Colonic mucosa (tissue), 4 donors: ENCODE measurements around the gene OR6B3. TPM values are rescaled to one million over a fixed set of nuclear protein-coding genes. Genes with fewer than 3 reads are reported as not detected.

Experiments
- DNase-seq: peaks from one replicate; pipeline ENCODE4 v3.0.0-alpha.2; 2020
- H3K27ac ChIP-seq: fragments of 200-600 bp; one replicate; pipeline ENCODE4 v1.8.0; 2021
- H3K27me3 ChIP-seq: fragments of 200-600 bp; one replicate; pipeline ENCODE4 v1.8.0; 2021
- H3K36me3 ChIP-seq: fragments of 200-600 bp; one replicate; pipeline ENCODE4 v1.8.0; 2021
- H3K4me1 ChIP-seq: fragments of 200-600 bp; one replicate; pipeline ENCODE4 v1.8.0; 2021; ENCODE audit warnings: mild to moderate bottlenecking
- H3K4me3 ChIP-seq: fragments of 200-600 bp; one replicate; pipeline ENCODE4 v1.8.0; 2021
- H3K9ac ChIP-seq, 2 donors: one replicate each; pipeline ENCODE4 v1.7.0; 2013; ENCODE audit warnings: control low read depth in 2 of 2, low read depth in 2 of 2, low read length in 2 of 2
- H3K9me3 ChIP-seq: fragments of 200-600 bp; one replicate; pipeline ENCODE4 v1.8.0; 2021
- intact Hi-C: fragments of 100-400 bp; cut with DNase I; formaldehyde crosslinking; loops from one replicate; pipeline ENCODE4 v1.14.1; 2022
- total RNA-seq, 2 donors: library from RNA; stranded (reverse); fragmentation: NEBNext Ultra II Directional in 1 of 2; extraction: Animal tissue kit (Norgen Biotek cat#: 25700) in 1 of 2; gene quantifications; one replicate each; pipeline ENCODE4 v1.2.1, GENCODE V29; 2021
- TF ChIP-seq, protein P1 (sequence below): fragments of 200-600 bp; IDR thresholded peaks from one replicate; pipeline ENCODE4 v1.8.0; 2022; ENCODE audit warnings: antibody characterized with exemption, mild to moderate bottlenecking
- donor health status: healthy.
- donor health status: DM: no; HTN: no; CAD: no.
- donor health status: DM: no; HTN: no; CAD: no.

OR6B3 gene
- not detected for total RNA-seq

DNA sequence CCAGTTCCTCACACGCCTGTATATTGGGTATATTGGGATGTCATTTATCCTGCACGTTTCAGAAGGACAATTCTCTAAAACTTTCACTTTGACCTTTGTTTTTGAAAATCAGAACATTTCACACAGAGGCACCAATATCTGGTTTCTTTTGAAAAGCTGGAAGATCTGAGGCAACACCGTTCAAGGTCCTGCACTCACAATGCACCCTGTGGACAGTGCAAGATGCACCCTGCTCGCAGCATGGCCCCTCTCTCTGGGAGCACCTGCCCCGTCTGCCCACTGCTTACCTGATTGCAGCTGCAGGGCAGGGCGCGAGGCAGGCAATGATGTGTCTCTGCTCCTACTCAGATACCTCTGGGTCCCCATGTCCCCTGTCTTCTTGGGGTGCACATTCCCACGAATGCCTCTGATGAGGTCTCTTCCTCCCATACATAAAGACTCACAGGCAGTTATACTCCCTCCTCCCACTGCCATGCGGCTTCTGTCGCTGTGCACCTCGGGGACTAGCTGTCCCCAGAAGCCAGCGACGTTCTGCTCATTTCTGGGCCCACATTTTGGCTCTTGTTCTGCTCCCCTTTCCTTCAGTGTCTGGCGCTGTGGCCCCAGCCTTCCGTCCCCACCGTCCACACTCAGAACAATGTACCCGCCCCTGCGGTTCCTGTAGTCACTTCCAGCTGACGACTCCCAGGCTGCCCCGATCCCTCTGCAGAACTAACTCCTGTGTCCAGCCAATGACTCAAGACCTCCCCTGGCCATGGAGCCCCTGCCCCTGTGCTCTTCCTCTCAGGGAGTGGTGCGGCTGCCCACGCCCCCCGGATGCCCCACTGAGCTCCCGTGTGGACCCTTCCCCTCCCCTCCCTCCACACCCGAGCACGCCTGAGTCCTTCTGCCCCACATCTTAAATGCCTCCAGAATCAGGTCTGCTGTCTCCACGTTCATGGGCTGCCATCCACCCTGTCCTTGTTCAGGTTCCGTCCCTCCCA lies at the start of gene OR6B3:
Gene OR6B3, minus strand, starts transcription at position 349 of the 983 bp plus-strand sequence.
- intact Hi-C loops, result no loop called here
- no peak within 1 kb of the TSS for H3K4me3 ChIP-seq
- TF ChIP-seq, protein P1, sequence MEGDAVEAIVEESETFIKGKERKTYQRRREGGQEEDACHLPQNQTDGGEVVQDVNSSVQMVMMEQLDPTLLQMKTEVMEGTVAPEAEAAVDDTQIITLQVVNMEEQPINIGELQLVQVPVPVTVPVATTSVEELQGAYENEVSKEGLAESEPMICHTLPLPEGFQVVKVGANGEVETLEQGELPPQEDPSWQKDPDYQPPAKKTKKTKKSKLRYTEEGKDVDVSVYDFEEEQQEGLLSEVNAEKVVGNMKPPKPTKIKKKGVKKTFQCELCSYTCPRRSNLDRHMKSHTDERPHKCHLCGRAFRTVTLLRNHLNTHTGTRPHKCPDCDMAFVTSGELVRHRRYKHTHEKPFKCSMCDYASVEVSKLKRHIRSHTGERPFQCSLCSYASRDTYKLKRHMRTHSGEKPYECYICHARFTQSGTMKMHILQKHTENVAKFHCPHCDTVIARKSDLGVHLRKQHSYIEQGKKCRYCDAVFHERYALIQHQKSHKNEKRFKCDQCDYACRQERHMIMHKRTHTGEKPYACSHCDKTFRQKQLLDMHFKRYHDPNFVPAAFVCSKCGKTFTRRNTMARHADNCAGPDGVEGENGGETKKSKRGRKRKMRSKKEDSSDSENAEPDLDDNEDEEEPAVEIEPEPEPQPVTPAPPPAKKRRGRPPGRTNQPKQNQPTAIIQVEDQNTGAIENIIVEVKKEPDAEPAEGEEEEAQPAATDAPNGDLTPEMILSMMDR, result no peak
- no peak within 1 kb of the TSS for H3K9ac ChIP-seq
- no peaks in the 10 kb centered on the region for H3K36me3 ChIP-seq
- H3K27me3 ChIP-seq, result no peaks in the 10 kb centered on the region
- DNase-seq, result no peak
- H3K9me3 ChIP-seq, result no peaks in the 10 kb centered on the region
- H3K4me1 ChIP-seq, result no peaks in the 10 kb centered on the region
- H3K27ac ChIP-seq, result no peak within 1 kb of the TSS

DNA sequence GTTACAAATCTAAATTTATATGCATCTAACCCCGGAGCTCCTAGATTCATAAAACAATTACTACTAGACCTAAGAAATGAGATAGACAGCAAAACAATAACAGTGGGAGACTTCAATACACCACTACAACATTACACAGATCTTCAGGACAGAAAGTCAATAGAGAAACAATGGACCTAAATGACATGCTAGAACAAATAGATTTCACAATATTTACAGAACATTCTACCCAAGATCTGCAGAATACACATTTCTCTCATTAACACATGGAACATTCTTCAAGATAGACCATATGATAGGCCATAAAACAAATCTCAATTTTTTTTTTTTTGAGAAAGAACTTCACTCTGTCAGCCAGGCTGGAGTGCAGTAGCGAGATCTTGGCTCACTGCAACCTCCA lies 45.0 kb upstream of the OR6B3 start:
- H3K9ac ChIP-seq, result no peak overlapping the region
- no peak overlapping the region for H3K27ac ChIP-seq
- H3K9me3 ChIP-seq, result no peaks in the 10 kb centered on the region
- intact Hi-C loops, result no loop called here
- TF ChIP-seq, protein P1, result no peak
- no peak for DNase-seq
- H3K4me1 ChIP-seq, result no peaks in the 10 kb centered on the region
- H3K36me3 ChIP-seq, result no peaks in the 10 kb centered on the region
- H3K27me3 ChIP-seq, result peaks cover 24% of the 10 kb centered on the region
- H3K4me3 ChIP-seq, result no peak overlapping the region

DNA sequence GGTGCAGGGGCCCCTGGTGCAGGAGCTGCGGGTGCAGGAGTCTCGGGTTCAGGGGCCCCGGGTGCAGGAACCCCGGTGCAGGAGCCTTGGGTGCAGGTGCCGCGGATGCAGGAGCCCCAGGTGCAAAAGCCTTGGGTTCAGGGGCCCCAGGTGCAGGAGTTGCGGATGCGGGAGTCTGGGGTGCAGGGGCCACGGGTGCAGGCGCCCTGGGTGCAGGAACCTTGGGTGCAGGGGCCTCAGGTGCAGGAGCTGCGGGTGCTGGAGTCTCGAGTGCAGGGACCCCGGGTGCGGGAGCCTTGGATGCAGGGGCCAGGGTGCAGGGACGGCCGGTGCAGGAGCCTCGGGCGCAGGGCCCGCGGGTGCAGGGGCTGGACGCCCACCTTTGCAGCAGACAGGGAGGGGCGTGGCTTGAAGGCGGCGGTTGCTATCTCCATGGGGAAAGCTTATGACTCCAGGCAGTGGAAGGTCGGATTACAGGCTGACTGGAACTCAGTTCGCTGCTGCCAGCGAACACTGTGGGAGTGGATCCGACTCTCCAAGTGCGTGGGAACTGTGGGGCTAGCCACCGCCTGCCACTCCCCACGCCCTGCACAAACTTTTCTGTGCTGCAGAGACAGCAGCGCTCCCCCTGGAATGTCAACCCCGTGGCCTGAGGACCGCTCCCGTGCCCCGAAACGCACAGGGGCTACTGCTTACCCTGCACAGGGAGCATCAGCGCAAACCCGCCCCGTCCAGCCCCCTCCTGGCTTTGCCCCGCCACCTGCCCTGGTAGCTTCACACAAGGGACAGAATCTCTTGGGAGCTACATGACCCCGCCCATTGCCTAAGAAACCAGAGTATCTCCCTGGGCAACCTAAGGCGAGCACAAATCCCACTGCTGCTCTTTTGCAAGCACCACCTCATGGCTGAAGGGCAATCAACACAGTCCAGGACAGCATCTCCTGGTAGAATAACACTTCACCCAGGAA lies 42.5 kb upstream of the OR6B3 start:
- no peak for DNase-seq
- Histone ChIP-seq H3K4me3 (no peak overlapping the region), H3K9me3 (no peaks in the 10 kb centered on the region), H3K27ac (no peak overlapping the region), H3K36me3 (no peaks in the 10 kb centered on the region), H3K9ac (no peak overlapping the region), H3K27me3 (peaks cover 24% of the 10 kb centered on the region), H3K4me1 (no peaks in the 10 kb centered on the region)
- intact Hi-C loops, result no loop called here
- TF ChIP-seq, protein P1, result no peak

DNA sequence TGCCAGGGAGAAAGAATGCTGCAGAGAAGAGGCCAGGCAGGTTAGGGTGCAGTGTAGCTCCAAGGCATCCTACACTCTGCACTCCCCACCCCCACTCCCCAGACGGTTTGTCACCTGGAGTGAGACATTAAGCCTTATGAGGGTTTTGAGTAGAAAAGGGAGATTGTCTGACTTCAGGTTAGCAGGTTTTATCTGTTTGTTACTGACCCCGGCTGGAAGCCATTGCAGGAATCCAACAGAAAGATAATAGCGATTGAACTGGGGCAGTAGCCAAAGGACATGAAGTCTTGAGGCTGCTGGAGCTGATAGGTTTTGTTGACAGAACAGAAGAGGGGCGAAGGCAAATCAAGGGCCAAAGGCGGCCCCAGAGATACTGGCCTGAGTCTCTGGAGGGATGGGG lies 36.0 kb upstream of the OR6B3 start:
- no peaks in the 10 kb centered on the region for H3K4me1 ChIP-seq
- TF ChIP-seq, protein P1, result no peak
- peaks cover under 1% of the 10 kb centered on the region for H3K27me3 ChIP-seq
- no peak overlapping the region for H3K9ac ChIP-seq
- DNase-seq, result no peak
- no peaks in the 10 kb centered on the region for H3K36me3 ChIP-seq
- H3K4me3 ChIP-seq, result no peak overlapping the region
- no peak overlapping the region for H3K27ac ChIP-seq
- no peaks in the 10 kb centered on the region for H3K9me3 ChIP-seq
- intact Hi-C loops, result no loop called here

DNA sequence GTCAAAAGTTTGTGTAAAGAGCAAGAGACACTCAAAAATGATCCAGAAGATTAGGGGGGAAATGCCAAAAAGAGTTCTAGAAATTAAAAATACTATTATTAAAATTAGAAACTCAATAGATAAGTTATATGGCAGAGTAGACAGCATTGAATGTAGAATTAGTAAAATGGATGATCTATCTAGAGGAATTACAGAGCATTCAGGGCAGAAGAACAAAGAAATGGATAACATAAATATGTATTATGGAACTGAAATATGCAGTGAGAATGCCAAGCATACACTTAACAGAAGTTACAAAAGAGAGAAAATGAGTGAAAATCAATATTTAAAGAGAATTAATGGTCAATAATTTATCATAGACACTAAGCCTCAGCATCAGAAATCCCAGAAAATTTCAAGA lies 33.2 kb upstream of the OR6B3 start:
- no peak overlapping the region for H3K4me3 ChIP-seq
- intact Hi-C loops, result no loop called here
- DNase-seq, result no peak
- no peaks in the 10 kb centered on the region for H3K9me3 ChIP-seq
- no peak overlapping the region for H3K9ac ChIP-seq
- H3K27me3 ChIP-seq, result no peaks in the 10 kb centered on the region
- TF ChIP-seq, protein P1, result no peak
- no peaks in the 10 kb centered on the region for H3K36me3 ChIP-seq
- no peaks in the 10 kb centered on the region for H3K4me1 ChIP-seq
- H3K27ac ChIP-seq, result no peak overlapping the region
